GM21515 (cell line): Measurements from ENCODE around the gene KATNB1.
"Not testable (repeated sequence)": the region's sequence is repeated elsewhere in the genome, so short reads cannot be mapped to it uniquely, and the experiment has no call there.

Experiments used
- ATAC-seq: cut with Tn5 transposase; IDR thresholded peaks from one replicate; pipeline ENCODE4 v1.9.1; 2021; ENCODE audit not compliant: unreplicated experiment

The KATNB1 gene

DNA sequence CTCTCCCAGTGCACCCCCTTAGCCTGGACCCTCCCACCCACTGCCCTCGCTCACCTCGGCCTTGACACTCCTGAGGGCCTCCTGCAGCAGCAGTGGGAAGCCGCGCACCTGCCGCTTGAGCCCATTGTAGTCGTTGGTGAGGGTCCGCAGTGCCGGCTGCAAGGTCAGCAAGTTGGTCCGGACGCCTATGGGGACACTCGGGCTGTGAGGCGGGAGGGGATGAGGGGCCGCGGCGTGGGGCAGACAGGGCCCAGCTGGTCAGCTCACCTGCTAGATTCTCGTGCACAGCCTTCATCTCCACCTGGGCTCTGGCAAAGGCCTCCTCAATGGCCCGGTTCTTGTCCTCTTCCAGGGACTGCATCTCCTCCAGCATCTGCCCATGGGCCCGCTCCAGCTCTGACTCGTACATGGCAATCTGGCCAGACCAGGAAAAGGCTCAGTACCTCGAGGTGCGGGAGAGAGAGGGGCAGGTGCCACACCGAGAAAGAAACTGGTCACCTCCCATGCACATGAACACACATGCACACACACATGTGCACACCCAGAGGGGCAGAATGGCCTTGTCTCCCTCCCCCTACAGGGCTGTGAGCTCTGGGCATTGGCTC, 34.1 kb downstream of the KATNB1 start:
- ATAC-seq = no peak

- ATAC-seq = no peak
Observed at GRCh38 chr16:57770361-57770760, 34.8 kb downstream of the KATNB1 start.

DNA sequence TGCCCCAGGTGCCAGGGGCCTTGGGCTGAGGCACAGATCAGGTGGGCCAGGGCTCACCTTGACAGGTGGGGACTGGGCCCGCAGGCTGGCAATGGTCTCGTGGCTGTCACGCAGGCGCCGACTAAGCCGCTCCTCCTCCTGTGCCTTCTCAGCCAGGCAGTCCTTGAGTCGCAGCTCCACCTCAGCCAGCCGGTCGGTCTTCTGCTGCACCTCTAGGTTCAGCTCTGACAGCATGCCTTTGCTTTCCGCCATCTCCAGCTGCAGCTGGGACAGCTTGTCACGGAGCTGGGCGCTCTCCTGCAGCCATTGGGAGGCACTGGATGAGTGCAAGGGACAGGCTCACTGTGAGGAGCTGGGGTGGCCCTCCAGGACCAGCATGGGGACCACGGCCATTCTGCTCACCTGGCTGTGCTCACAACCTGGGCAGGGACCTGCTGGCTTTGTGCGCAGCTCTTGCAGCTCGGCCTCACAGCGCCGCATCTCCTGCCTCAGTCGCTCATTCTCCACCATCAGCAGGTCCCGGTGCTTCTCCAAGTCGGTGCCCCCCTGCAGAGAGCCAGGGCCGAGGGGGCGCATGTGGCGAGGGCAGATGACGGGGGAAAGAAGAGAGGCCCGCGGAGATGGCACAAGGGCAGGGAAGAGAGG, 35.7 kb downstream of the KATNB1 start:
- ATAC-seq = no peak

- ATAC-seq = no peak
Observed at GRCh38 chr16:57773019-57773418, 37.4 kb downstream of the KATNB1 start.

DNA sequence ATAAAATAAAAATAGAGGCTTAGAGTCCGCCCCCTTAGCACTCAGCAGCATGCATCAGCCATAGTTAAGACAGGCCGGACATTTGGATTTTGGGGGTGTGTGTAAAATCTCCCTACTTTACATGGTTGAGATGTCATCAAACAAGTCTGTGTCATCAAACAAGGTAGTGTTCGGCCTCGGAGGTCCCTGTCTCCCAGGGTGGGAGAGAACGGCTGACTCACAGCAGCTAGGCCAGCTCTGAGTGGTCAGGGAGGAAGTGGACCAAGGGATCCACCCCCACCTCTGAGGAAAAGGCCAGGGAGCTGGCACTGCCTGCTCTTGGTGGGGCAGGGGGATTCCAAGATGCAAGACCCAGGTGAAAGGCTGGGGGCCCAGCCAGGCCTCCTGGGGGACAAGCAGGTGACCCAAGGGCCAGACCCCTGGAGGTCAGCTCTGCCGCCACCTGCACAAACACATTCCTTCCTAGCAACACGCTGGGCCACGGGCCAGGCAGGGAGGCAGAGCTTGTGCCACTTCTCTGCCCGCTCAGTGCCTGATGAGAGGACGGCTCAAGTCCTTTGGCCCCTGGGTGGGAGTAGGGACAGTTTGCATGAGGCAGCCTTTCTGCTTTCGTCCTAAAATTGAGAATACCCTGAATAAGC, 38.2 kb downstream of the KATNB1 start:
- no peak for ATAC-seq

DNA sequence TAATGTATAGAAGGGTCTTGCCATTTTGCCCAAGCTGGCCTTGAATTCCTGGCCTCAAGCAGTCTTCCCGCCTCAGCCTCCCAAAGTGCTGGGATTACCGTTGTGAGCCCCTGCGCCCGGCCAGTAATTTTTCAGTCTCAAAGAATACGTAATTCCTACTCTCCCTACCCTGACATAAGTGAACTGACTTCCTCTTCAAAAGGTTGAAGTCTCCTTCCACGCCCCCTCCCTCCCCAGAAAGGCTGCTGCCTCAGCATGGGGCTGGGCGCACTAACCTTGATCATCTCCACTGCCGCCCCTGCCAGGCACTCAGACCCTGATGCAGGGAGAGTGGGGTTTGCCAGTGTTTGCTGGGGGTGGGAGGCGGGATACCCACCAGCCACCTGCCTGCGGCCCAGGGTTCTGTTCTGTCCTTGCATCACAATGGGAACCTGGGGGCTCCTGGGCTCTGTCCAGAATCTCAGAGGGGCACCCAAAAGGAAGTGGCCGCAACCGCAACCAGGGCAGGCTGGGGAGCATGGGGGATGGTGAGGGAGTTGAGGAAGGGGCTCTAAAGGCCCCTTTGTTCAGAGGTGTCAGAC, 39.2 kb downstream of the KATNB1 start:
- no peak for ATAC-seq

- ATAC-seq = no peak
Observed at GRCh38 chr16:57775661-57776469, 40.3 kb downstream of the KATNB1 start.

GRCh38 chr16:57778658-57779057, 43.1 kb downstream of the KATNB1 start:
- no peak for ATAC-seq

GRCh38 chr16:57779836-57780235, 44.3 kb downstream of the KATNB1 start:
- ATAC-seq = not testable (repeated sequence)

- no peak for ATAC-seq
Observed at GRCh38 chr16:57781349-57781740, 45.8 kb downstream of the KATNB1 start.

- ATAC-seq = no peak
Observed at GRCh38 chr16:57781741-57782606, 46.4 kb downstream of the KATNB1 start.

DNA sequence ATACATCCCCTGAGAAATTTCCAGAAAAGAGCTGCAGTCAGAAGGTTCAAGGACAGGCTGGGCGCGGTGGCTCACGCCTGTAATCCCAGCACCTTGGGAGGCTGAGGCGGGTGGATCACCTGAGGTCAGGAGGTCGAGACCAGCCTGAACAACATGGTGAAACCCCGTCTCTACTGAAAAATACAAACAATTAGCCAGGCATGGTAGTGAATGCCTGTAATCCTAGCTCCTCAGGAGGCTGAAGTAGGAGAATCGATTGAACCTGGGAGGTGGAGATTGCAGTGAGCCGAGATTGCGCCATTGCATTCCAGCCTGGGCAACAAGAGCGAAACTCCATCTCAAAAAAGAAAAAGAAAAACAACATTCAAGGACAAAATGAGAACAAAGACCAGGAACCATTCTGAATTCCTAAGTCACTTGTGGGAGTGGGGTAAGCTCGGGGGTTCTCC, 47.1 kb downstream of the KATNB1 start:
- not testable (repeated sequence) for ATAC-seq

- ATAC-seq = no peak
Observed at GRCh38 chr16:57783116-57783515, 47.5 kb downstream of the KATNB1 start.

GRCh38 chr16:57783883-57784282, 48.3 kb downstream of the KATNB1 start:
- ATAC-seq = no peak

DNA sequence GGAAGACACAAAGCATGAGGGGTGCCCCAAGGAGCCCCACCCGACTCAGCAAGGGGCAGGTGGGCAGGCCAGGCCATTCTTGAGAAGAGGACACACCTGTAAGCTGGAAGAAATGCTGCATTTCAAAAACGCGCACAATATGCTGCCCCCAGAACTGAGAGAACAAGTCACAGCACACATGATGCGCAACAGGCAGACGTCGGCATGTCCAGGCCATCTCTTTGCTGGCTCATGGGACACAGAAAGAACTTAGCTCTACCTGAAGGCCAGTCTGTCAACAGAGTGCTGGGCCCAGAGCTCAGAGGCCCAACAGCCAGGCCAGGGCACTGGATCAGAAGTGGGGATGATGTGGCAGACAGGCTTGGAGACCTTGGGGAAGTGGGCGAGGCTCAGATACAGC, 48.8 kb downstream of the KATNB1 start:
- no peak for ATAC-seq

DNA sequence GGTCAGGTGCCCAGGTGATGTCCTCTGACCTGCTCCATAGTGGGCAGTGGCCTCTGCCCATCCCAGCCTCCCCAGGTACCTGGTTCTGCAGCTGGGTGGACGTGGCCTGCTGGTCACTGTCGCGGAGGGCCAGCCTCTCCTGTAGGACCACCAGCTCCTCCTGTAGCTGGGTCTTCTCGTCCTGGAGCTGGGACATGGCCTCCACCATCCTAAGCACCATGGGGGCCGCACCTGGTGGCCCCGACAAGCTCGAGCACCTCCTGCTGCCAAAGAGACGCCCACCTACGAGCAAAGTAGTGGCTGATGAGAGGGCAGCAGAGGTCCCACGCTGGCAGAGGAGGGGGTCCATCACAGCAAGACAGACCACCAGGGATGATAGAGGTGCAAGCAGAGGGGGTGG, 49.8 kb downstream of the KATNB1 start:
- ATAC-seq = no peak

- ATAC-seq = no peak
Observed at GRCh38 chr16:57785924-57786323, 50.4 kb downstream of the KATNB1 start.

DNA sequence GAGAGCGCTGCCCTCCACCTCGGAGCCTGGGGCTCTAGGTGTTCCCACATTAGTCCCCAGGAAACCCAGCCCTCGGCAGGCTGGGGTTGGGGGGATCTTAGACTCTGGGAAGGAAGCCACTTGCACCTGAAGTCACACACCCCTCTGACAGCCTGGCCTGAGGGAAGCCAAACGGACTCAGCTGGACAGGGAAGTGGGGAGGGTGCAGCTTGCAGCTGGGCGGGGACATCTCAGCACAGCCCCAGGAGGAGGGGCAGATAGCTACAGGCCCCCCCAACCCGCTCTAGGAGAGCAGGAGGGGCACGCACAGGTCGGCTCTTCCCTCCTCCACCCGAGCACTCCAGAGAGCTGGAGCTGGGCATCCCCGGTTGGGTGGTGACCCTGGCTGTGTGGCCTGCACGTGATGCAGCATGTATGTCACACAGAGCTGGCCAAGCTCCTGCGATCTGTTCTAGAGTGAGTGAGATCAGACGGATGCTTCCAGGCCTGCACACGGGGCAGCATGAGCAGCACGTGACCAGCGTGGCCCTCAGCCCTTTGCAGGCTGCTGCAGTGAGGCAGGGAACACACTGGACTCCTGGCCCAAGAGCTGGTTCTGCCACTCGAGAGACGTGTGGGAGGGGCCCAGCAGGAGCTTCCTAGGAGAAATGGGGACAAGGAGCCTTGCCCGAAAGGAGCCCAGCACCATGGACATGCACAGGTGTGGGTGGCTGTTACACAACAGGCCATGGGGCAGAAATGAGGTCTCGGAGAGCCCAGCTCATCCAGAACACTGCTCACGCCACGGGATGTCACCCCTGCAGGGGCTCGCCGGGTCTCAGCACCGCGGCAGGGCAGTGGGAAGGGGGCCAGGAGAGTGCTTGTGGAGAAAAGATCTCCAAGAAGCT, 51.3 kb downstream of the KATNB1 start:
- no peak for ATAC-seq

- ATAC-seq = no peak
Observed at GRCh38 chr16:57787519-57787905, 51.9 kb downstream of the KATNB1 start.
